NB4 (cell line): ENCODE results near the gene RFWD3.

Source experiments
- MYC ChIP-seq: IDR thresholded peaks from 2 replicates; pipeline ENCODE4 v1.6.1; 2011; ENCODE audit warnings: low read depth, low read length
- TF ChIP-seq, protein P1 (sequence below): IDR thresholded peaks from one replicate; pipeline ENCODE4 v1.5.1; 2012; ENCODE audit warnings: low read depth, low read length

DNA sequence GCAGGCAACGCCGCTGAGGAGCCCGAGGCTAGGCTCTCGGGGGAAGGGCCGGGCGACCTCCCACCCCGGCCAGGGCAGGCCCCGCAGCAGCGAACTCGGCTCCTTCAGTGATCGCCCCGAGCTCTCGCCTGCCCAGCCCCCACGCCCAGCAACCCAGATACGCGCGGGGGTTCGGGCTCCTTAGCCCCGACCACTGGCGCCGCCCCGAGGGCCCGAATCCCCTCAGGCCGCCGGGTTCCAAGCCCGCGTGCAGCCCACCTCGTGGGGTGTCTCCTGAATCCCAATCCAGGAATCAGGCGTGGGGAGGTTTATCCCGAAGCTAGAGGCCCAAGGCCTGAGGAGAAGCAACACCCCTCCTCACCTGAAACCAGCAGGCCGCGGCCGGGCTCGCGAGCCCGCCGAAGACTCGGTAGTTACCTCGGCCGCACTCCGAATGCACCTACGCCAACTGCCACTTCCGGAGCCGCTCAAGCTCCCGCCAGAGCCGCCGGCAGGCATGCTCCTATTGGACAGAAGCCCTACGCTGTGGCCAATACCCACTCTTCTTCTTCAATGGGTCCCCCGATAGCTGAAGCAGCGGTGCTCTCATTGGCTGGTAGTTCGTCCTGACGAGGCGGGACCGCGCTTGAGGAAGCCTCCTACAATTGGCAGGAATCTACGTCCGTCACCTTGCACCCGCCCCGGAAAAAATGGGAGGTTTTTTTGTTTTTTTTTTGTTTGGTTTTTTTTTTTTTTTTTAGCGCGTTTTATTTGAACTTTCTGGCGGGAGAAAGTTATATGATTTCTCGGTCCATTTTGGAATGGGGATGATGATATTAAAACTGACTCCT is at the start of gene RFWD3:
- peak; percentile 76 for TF ChIP-seq MYC
- TF ChIP-seq, protein P1, sequence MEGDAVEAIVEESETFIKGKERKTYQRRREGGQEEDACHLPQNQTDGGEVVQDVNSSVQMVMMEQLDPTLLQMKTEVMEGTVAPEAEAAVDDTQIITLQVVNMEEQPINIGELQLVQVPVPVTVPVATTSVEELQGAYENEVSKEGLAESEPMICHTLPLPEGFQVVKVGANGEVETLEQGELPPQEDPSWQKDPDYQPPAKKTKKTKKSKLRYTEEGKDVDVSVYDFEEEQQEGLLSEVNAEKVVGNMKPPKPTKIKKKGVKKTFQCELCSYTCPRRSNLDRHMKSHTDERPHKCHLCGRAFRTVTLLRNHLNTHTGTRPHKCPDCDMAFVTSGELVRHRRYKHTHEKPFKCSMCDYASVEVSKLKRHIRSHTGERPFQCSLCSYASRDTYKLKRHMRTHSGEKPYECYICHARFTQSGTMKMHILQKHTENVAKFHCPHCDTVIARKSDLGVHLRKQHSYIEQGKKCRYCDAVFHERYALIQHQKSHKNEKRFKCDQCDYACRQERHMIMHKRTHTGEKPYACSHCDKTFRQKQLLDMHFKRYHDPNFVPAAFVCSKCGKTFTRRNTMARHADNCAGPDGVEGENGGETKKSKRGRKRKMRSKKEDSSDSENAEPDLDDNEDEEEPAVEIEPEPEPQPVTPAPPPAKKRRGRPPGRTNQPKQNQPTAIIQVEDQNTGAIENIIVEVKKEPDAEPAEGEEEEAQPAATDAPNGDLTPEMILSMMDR = no peak
